ENCODE results near the gene NRXN3. TPM values are rescaled to one million over a fixed set of nuclear protein-coding genes. Genes with fewer than 3 reads are reported as not detected.
"Not testable (repeated sequence)": the region's sequence is repeated elsewhere in the genome, so short reads cannot be mapped to it uniquely, and the experiment has no call there.

Gene NRXN3
- total RNA-seq, 1 donor from 2014 or later: not detected

DNA sequence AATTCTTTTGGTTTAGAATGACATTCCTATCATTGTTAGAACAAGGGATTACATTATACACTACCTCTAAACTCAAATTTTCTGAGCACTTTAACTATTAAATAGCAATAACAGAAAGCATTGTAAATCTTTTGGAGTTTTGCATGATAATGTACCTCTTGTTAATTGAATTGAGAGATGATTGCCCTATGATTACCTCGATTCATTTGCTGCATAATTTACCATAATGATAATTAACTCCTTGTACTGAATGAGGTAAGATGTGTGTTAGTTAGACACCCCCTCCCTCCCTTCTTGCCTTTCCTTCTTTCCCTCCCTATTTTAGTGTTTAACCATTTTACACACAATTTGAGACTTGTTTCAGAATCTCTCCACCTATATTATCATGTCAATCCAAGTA, 1572.0 kb downstream of the NRXN3 start:
- intact Hi-C loops (cut with micrococcal nuclease): no loop called here

DNA sequence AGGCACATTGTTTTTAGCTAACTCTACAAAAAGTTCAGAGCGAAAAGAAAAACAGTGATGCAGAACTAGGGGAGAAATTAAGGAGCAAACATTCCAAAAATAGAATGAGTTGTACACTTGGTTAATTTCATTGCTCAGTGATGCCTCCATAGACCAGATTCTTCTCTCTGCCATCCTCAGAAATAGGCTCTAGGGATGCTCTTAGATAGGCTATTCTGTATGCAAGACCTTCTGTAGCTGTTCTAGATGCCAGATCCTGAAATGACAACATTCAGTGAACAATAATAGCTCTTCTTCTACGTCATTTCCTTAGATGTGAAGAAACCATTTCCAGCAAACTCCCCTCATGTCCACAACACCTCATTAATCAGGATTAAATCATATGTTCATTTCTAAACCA, 1574.9 kb downstream of the NRXN3 start:
- intact Hi-C loops (cut with micrococcal nuclease): no loop called here

DNA sequence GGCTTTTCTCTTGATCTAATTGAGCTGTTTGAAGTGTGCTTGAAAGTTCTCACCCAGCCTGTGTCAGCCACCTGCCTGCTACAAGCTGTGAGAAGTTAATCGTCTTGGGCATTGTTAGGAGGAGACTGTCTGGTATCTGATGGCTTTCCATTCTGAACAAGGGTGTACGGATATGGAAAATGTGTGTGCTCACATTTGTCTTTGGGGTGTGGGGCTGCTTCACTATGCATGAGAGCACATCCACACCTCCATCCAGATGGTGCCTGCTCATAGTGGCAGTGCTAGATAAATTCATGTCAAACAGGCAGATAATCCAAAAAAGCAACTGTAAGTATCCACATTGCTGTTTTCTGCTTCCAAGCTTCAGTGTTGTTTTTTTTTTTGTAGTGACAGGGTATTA, 1578.9 kb downstream of the NRXN3 start:
- intact Hi-C loops (cut with micrococcal nuclease): no loop called here

DNA sequence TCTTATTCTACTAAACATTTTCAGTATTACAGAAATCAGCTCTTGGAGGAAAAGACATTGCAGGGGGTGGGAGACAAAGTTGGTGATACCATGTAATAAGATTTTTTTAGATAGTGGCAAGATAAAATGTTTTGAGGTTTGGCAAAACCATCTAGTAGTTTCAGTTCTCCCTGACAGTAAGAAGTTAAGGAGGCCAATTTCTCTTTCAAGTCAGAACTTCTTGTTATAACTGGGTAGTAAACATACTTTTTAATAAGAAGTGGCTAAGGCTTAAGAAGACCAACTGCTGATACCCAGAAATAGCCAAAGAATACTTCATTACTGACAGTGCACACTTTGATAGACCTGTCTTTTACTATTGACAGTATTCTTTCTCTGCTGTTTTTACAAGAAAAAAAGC, 1588.8 kb downstream of the NRXN3 start:
- intact Hi-C loops (cut with micrococcal nuclease): no loop called here

DNA sequence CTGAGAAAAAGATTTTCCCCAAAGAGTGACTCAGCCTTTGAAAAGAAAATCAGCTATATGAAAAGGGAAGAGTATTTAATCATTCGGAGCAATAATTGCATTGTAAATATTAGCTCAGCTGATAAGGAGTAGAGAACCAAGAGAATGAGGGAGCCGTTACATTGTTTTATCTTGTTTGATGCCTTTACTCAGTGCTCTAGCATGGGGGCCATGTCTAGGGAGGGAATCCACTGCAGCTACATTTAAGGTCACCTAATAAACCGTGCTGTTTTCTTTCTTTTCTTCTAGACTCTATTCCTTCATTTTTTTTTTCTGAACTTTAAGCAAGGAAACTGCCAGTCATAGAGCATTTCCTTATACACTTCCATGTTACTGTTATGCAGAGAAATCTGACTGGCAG, 1594.2 kb downstream of the NRXN3 start:
- intact Hi-C loops (cut with micrococcal nuclease): no loop called here

DNA sequence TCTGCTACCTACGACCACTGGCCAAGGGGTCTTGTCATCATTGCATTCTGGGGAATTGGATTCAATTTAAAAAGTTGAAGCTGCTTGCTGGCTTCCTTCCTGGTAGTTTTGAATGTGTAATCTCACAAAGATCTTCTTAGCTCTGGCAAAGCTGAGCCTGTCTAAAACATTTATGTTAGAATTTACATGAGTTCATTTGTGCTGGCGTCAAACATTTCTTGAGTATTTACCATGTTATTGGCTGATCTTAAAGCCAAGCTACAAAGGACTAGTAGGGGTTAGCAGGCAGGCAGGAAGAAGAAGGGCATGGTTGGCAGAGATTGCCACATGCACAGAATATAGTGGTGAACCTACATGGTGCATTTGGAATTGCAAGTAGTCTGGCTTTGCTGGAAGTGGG, 1596.3 kb downstream of the NRXN3 start:
- intact Hi-C loops (cut with micrococcal nuclease): no loop called here

DNA sequence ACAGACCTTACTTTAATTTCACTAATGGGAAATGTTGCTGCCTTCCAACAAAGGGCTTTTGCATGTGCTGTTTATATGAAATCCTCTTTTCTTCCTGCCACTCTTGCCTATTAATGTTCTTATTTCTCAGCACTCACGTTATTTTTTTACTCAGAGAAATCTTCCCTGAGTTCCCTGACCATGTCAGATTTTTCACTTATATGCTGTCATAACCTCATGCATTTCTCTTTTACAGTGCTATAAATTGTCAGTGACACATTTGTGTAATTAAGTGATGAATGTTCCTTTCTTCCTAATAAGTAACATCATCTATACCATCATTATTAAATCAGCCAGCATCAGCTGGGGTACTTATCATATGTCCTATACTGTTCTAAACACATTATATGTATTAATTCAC, 1597.1 kb downstream of the NRXN3 start:
- intact Hi-C loops (cut with micrococcal nuclease): no loop called here

DNA sequence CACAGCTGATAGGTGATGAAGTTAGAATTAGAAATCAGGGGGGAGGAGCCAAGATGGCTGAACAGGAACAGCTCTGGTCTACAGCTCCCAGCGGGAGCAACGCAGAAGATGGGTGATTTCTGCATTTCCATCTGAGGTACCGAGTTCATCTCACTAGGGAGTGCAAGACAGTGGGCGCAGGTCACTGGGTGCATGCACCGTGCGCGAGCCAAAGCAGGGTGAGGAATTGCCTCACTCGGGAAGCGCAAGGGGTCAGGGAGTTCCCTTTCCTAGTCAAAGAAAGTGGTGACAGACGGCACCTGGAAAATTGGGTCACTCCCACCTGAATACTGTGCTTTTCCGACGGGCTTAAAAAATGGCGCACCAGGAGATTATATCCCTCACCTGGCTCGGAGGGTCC, 1597.5 kb downstream of the NRXN3 start:
- intact Hi-C loops (cut with micrococcal nuclease): not testable (repeated sequence)

DNA sequence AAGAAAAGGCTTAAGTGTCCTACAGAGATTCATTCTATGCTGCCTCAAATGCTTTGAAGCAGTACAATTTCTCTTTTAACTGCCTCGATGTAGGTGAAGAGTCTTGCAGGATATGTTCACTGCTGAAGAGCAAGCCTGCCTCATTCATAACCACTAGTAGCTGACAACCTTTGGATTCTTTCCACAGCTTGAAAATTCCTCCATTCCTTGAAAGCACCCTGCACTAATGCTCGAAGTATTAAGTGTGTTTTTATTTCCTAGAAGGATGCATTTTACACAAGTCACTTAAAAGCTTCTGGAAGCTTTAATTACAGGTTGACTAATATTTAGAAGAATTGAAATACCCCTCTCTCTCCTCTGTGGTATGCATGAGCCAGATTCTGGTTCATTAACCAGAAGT, 1611.7 kb downstream of the NRXN3 start:
- intact Hi-C loops (cut with micrococcal nuclease): no loop called here

DNA sequence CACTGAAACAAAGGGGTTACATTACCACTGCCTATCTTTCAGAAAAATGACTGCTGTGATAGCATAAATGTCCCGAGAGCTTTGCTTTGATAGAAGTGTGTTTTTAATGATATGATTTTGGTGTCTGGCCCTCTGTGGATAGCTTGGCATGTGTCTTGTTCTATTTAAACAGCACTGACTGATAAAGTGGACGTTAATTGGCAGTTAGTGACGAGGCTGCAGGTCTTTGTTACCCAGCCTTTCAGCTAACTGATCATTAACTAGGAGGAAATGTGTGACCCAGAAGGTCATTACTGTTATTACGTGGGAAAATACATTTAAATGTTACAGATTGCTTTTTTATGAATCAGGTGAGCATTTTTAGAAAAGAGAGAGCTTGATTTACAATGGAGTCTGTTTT, 1612.9 kb downstream of the NRXN3 start:
- intact Hi-C loops (cut with micrococcal nuclease): no loop called here

DNA sequence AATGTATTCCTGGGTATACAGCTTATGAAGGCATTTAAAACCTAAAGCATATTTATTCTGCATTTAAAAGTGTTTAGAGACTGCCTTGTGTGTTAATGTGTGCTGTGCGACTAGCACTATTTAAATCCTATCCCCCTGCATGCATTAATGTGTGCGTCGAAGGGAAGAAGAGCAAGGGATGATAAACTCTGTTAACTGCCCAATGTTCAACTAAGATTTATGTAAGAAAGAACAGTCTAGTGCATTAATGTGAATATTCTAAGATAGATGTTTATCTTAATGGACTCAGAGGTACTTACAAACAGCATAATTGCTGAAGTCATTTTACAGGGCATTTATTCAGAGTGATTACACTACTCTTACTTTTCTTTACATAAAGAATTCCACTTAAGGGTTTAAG, 1616.3 kb downstream of the NRXN3 start:
- intact Hi-C loops (cut with micrococcal nuclease): no loop called here

DNA sequence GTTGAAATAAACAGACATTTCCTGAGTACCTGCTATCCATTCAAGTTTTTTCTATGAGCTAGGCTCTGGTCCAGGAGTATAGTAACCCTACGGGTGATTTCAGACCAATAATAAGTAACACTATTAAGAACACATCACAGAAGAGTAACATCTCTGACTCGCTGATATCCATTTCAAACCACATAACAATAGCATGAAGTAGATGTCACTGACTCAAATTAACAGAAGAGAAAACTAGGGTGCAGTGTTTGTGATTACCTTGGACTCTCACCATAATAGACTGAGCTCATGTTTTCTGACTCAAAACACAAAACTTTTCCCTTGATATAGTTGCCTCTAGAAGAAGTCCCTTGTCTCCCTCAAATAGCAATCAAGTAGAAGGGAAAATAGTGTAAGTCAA, 1618.2 kb downstream of the NRXN3 start:
- intact Hi-C loops (cut with micrococcal nuclease): no loop called here

DNA sequence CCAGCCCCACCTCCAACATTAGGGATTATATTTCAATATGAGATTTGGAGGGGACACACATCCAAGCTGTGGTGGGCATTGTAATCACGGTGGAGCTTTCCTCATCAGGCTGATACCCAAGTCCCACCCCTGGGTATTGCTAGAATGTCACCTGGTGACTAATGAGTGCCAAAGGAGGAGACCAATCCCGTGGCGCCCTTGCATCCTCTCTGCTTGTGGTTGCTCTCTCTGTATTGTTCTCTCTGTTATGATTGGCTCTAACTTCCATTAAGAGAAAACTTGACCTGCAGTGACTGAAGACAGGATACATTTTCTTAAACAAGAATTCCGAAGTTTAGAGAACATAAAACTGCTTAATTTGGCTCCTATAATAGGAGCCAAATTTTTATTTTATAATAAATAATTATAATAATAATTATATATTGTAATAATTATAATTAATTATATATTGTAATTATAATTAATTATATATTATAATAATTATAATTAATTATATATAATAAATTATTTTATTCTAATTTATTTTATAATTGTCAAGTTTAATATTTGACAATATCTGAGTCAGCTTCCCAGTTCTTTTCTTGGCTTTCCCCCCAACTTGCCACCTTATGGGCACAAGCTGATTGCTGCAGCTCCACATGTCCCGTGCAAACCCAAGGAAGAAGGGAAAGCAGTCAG, 1621.0 kb downstream of the NRXN3 start:
- intact Hi-C loops (cut with micrococcal nuclease): no loop called here

DNA sequence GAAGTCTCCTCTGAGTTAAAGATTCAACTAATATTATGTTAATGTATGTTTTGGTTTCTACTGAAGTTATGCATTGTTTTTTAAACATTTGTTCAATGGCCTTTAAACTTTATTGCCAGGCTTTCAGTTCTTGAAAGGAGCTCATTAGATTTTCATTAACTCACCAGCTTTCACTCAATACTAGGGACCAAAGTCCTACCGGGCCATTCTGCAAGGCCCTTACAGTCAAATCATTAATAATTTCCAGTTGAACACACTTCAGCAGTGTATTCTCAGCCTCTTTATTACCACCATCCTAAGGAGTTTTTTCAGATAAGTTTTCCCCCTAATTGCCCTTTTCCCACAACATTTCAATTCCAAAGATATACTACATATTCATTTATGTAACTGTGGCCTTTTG, 1631.9 kb downstream of the NRXN3 start:
- intact Hi-C loops (cut with micrococcal nuclease): no loop called here

DNA sequence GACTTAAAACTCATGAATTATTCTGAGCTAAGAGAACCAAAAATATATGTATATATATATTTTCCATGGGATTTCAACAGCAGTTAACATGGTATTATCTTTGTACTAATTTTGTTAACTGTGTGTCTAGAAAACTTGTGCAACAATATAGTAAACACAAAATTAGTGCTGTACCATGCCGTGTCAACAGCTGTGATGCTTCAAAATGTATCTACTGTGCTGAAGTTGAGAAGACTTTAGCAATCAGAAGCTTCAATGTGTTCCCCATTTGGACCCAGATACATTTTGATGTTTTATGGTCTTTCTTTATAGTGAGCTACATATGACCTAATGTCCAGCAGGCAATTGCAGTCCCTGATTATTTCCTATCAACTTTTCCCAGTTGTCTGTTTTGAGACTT, 1635.5 kb downstream of the NRXN3 start:
- intact Hi-C loops (cut with micrococcal nuclease): no loop called here

DNA sequence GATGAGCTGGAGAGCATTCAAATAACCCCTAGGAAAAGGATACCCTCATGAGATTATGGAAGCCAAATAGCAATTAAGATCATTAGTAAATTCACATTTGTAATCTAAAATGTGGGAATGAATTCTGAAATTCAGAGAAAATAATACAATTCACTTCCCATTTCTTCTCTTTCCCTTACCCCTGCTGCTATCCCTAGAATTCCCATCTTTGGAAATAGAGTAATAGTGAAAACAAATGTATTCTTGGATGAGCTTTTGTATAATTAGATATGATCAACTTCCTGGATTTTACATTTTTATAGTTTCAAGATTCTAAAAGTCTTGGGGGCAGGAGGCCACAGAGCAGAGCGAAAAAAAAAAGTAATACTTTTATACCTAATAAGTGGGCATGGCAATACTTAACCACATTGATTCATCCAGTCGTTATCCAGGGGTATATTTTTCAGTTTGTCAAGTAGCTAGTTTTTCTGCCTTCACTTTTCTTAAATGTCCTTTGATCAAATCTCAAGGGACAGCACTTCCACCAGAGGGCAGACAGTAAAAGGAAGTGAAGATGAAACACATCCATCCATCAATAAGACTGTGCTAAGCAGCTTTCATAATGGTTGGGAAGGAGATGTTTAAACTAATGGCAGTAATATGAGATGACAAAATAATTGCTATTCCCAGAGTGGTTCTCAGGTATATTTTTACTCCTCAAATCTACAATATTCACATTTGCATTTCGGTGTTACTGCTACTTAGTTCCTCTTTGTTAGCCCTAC, 1639.9 kb downstream of the NRXN3 start:
- intact Hi-C loops (cut with micrococcal nuclease): loop anchor here (5.0 kb wide), 1 partner anchor 1042 kb away; no protein-coding TSS in a partner anchor

DNA sequence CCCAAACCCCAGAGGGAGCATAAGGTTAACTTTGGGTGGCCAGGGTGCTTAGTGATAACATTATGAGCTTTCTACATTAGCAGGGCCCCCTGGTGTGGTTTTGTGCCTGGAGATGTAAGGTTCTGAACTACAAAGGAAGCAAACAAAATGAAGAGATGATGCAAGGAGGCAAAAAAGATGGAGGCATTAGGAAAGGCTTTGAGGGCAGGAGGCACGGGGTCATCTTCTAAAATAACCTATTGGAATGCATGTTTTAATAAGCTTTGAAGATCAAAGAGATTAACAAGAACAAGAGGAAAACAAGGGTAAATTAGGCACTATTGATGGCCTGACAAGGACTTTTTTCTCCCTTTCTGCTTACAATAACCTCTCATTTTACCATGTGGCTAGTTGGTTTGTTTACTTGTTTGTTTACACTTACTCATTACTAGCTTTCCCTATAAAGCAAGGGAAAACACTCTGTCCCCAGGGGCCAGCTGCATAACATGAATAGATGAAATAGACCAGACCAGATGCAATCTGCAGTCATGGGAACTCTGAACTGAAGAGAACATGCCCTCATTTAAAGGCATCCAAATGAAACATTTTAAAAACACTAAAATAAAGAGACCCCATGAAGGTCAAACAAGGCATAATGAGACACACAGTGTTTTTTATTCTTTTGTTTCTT, 1650.8 kb downstream of the NRXN3 start:
- intact Hi-C loops (cut with micrococcal nuclease): no loop called here

DNA sequence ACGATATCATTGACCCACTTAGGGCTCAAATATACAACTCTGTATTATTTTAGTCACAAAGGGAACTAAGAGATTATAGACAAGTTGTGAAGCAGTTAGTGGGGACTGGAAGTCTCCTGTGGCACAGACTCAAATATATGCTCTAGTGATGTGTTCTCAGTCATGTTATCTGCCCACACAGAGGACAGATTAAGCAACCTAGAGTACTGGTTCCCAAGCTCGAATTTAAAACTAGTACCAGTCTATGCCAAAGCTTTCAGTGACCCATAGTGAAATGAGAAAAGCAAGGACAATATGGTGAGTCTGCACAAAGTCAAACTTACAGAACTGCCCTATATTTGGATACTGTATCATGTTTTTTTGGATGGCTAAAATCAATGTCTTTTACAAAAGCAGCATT, 1651.9 kb downstream of the NRXN3 start:
- intact Hi-C loops (cut with micrococcal nuclease): no loop called here

DNA sequence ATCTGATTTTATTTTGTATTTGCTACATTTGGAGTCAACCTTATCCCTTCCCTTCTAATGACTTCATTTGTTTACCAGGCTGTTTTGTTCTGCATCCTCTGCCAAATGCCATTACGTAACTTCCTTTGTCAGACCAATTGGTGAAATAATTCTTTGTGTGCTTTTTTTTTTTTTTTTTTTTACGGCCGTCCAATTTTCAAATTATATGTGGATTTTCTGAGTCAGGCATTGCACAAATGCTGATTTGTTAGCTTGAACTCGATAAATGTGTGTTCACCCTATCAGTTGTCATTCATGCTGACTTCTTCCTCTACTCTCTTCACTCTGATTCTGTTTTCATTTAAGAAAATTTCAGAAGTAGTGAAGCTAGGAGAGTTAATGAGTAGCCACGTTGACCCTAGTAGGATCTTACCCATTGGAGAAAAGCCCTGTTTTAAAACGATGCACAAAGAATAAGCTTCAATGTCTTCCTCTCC, 1654.9 kb downstream of the NRXN3 start:
- intact Hi-C loops (cut with micrococcal nuclease): no loop called here

DNA sequence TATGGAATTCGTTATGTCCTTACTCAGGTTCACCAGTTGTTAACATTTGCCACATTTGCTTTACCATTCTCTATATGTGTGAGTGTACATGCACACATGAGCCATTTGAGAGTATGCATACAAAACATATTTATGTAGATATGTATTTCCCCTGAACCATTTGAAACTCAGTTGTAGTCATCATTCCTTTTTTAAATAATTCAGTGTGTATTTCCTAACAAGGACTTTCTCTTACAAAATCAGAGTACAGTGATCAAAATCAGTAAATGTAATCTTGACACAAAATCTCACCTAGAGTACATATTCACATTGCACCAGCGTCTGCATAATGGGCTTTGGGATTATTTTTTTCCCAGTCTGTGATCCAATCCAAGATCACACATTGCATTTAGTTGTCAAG, 1656.2 kb downstream of the NRXN3 start:
- intact Hi-C loops (cut with micrococcal nuclease): no loop called here

DNA sequence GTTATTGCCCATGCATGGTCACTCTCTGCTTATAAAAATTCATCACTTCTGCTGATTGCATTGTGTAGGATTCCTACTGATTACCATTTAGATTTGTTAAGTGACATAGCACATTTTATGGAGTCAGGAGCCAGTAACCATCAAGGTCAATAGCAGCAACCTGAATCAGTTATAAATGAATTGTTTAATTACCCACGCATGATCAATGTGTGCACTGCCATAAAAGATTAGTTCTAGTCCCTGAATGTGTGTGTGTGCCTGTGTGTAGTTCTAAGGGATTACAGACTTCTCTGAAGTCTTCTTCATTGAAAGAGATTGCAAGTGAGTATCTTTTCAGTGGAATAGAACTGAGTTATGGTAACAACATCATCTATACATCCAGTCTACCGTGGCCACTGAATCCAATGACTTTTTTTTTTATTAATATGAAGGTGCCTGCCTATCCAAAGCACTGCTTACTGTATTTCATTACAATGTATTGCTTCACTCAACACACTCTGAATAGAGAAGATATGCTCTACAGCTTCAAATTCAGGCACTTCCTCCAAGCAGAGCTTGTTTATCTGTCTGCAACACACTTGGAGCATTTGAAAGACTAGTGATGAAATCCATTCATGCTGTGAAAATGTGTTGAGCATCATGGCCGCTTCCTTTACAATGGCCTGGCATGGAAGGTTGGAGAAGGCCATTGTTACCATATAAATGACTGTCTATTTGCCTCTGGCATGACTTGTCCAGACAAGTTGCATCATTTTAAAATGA, 1659.4 kb downstream of the NRXN3 start:
- intact Hi-C loops (cut with micrococcal nuclease): no loop called here

All from T-helper 1 cell treated with Interleukin-12 subunit alpha and Interleukin-12 subunit beta and Interleukin-4 antibody, amounts not matched to agents 30 ng/mL and 1 ng/mL, for 36 hours (primary cell).